SK-N-SH (cell line): ENCODE data around the gene TAB2. TPM values are rescaled to one million over a fixed set of nuclear protein-coding genes. Genes with fewer than 3 reads are reported as not detected.

Source experiments
- CTCF ChIA-PET: fragments of 300-600, 350-600 bp; formaldehyde crosslinking; extraction: SDS; loops from one replicate; lab custom pipeline; 2021; lab: Yijun Ruan, JAX
- POLR2A ChIA-PET: fragments of 350-600 bp; sonication (Branson Sonifier 250); formaldehyde crosslinking; extraction: SDS; loops from one replicate; lab custom pipeline; 2020; ENCODE audit warnings: antibody characterized with exemption, inconsistent platforms; lab: Yijun Ruan, JAX
- DNase-seq: peaks from one replicate; pipeline ENCODE4 v3.0.0; 2012
- H2AFZ ChIP-seq: fragments of 200-600 bp; sonication (generic); 2 replicates; pipeline ENCODE4 v1.8.1; 2016; ENCODE audit warnings: antibody characterized with exemption, mild to moderate bottlenecking, low read depth
- H3F3A ChIP-seq: fragments of 200-600 bp; sonication (generic); replicated peaks from 2 replicates; pipeline ENCODE3; 2016; ENCODE audit warnings: antibody characterized with exemption, mild to moderate bottlenecking; ENCODE audit not compliant: insufficient read depth
- H3K27ac ChIP-seq, 2 experiments: fragments of 200-500 bp in 1 of 2; fragments of 200-600 bp in 1 of 2; sonication (Bioruptor generic) in 1 of 2; sonication (generic), shearing (Covaris generic) in 1 of 2; 2 replicates each; pipeline versions ENCODE4 v1.5.1 to v1.6.1; 2014 to 2016; ENCODE audit warnings: low read depth in 2 of 2, inconsistent platforms in 1 of 2, low read length in 1 of 2, mild to moderate bottlenecking in 1 of 2, mixed read lengths in 1 of 2
- H3K27me3 ChIP-seq: fragments of 200-600 bp; sonication (generic), shearing (Covaris generic); 2 replicates; pipeline ENCODE4 v1.6.1; 2016; ENCODE audit warnings: mixed run types; ENCODE audit not compliant: insufficient read depth
- H3K36me3 ChIP-seq, 2 experiments: fragments of 200-500 bp in 1 of 2; fragments of 200-600 bp in 1 of 2; sonication (Bioruptor generic) in 1 of 2; sonication (generic) in 1 of 2; replicated peaks in 1 of 2; 2 replicates each; pipeline versions ENCODE3 to v1.5.1; 2014 to 2016; ENCODE audit warnings: low read length in 1 of 2, mild to moderate bottlenecking in 1 of 2; ENCODE audit not compliant: insufficient read depth in 2 of 2, control insufficient read depth in 1 of 2
- H3K4me1 ChIP-seq, 2 experiments: fragments of 200-500 bp in 1 of 2; fragments of 200-600 bp in 1 of 2; sonication (Bioruptor generic) in 1 of 2; sonication (generic), shearing (Covaris generic) in 1 of 2; 2 replicates each; pipeline versions ENCODE4 v1.5.1 to v1.6.1; 2014 to 2016; ENCODE audit warnings: low read depth in 1 of 2, low read length in 1 of 2, mixed run types in 1 of 2; ENCODE audit not compliant: insufficient read depth in 2 of 2, control insufficient read depth in 1 of 2
- H3K4me2 ChIP-seq: fragments of 200-600 bp; sonication (generic), shearing (Covaris generic); 2 replicates; pipeline ENCODE4 v1.6.1; 2017; ENCODE audit warnings: mixed run types
- H3K4me3 ChIP-seq, 2 experiments: fragments of 200-500 bp in 1 of 2; fragments of 200-600 bp in 1 of 2; sonication (Bioruptor generic) in 1 of 2; sonication (generic), shearing (Covaris generic) in 1 of 2; 2 replicates each; pipeline versions ENCODE4 v1.5.1 to v1.8.1; 2014 to 2016; ENCODE audit warnings: low read depth in 2 of 2, inconsistent platforms in 1 of 2, low read length in 1 of 2, mild to moderate bottlenecking in 1 of 2, mixed read lengths in 1 of 2, moderate library complexity in 1 of 2
- H3K79me2 ChIP-seq: fragments of 200-600 bp; sonication (generic); 2 replicates; pipeline ENCODE4 v1.8.1; 2017; ENCODE audit warnings: mild to moderate bottlenecking; ENCODE audit not compliant: insufficient read depth
- H3K9ac ChIP-seq: fragments of 200-600 bp; sonication (generic); 2 replicates; pipeline ENCODE4 v1.6.1; 2017; ENCODE audit warnings: mixed run types
- H3K9me2 ChIP-seq: fragments of 200-600 bp; sonication (generic); 2 replicates; pipeline ENCODE4 v1.6.1; 2017; ENCODE audit warnings: mixed run types
- H3K9me3 ChIP-seq: fragments of 200-600 bp; sonication (generic); 2 replicates; pipeline ENCODE4 v1.6.1; 2017; ENCODE audit warnings: mixed run types, mild to moderate bottlenecking, moderate library complexity
- H4K20me1 ChIP-seq: fragments of 200-600 bp; sonication (generic); 2 replicates; pipeline ENCODE4 v1.6.1; 2017; ENCODE audit warnings: mild to moderate bottlenecking, mixed run types; ENCODE audit not compliant: insufficient read depth
- EP300 ChIP-seq, 2 experiments: IDR thresholded peaks; 2 replicates each; pipeline versions ENCODE4 v1.4.0 to v1.6.1; 2012; ENCODE audit warnings: borderline replicate concordance in 1 of 2, low read depth in 1 of 2, low read length in 1 of 2
- GABPA ChIP-seq: IDR thresholded peaks from 2 replicates; pipeline ENCODE4 v1.4.0; 2012; ENCODE audit warnings: low read depth, mild to moderate bottlenecking
- GATA2 ChIP-seq: sonication (generic); formaldehyde crosslinking; IDR thresholded peaks from 2 replicates; pipeline ENCODE4 v1.5.0; 2020; ENCODE audit warnings: mild to moderate bottlenecking, missing genetic modification reagents
- MEF2A ChIP-seq: IDR thresholded peaks from 2 replicates; pipeline ENCODE4 v1.4.0; 2012; ENCODE audit warnings: low read depth, borderline replicate concordance
- REST ChIP-seq: IDR thresholded peaks from 2 replicates; pipeline ENCODE4 v1.6.1; 2012; ENCODE audit warnings: mild to moderate bottlenecking, low read depth, low read length, moderate library complexity
- SIN3A ChIP-seq: IDR thresholded peaks from 2 replicates; pipeline ENCODE4 v1.6.1; 2012; ENCODE audit warnings: low read depth, mild to moderate bottlenecking, low read length, moderate library complexity, borderline replicate concordance
- SMC3 ChIP-seq: IDR thresholded peaks from 2 replicates; pipeline ENCODE4 v1.6.1; 2012; ENCODE audit warnings: low read depth, low read length, improper control_type of control experiment
- TAF1 ChIP-seq: IDR thresholded peaks from 2 replicates; pipeline ENCODE4 v1.6.1; 2012; ENCODE audit warnings: low read depth, mild to moderate bottlenecking, low read length, moderate library complexity, borderline replicate concordance
- YY1 ChIP-seq: IDR thresholded peaks from 2 replicates; pipeline ENCODE4 v1.4.0; 2012; ENCODE audit warnings: low read depth, mild to moderate bottlenecking
- WGBS: methylation state at CpG from one replicate; pipeline ENCODE4 v1.1.6; 2017; ENCODE audit warnings: low lambda C conversion rate; 5-methylcytosine and 5-hydroxymethylcytosine counted together
- polyA plus RNA-seq, 3 experiments: library from polyadenylated mRNA; depleted of rRNA; stranded (reverse); fragments of >200 nt; gene quantifications; 2 replicates each; pipeline ENCODE4 v1.2.3, GENCODE V29; 2012

The TAB2 gene
- polyA plus RNA-seq, 1 of the 3 experiments (the other 2 are of a cell fraction), result 24.4 TPM

- 98% methylated on average over 6 of the region's 6 CpGs for WGBS
- H3K9ac ChIP-seq, result no peak overlapping the region
- peaks cover 58% of the 10 kb centered on the region for H4K20me1 ChIP-seq
- H3K4me1 ChIP-seq, result peaks cover 4 to 7% of the 10 kb centered on the region in 2 experiments; a peak in 2 of 4 replicates
- DNase-seq, result no peak
- CTCF ChIA-PET, result interaction anchor here (0.8 to 1.1 kb wide), 2 partner anchors 46 to 125 kb away, joined by 3 read pairs; no protein-coding TSS in a partner anchor
- H3K4me2 ChIP-seq, result no peak overlapping the region
- H3K4me3 ChIP-seq, result no peak overlapping the region
- peaks cover 96% of the 10 kb centered on the region for H3K79me2 ChIP-seq
- H3F3A ChIP-seq, result peaks cover 14% of the 10 kb centered on the region
- POLR2A ChIA-PET, result no interaction called here
- H3K27me3 ChIP-seq, result no peaks in the 10 kb centered on the region
- no peak overlapping the region for H3K27ac ChIP-seq
- H3K36me3 ChIP-seq, result peaks cover 15 to 44% of the 10 kb centered on the region in 2 experiments
- H3K9me3 ChIP-seq, result no peaks in the 10 kb centered on the region
- H2AFZ ChIP-seq, result no peak overlapping the region
- no peaks in the 10 kb centered on the region for H3K9me2 ChIP-seq
- TF ChIP-seq YY1, result no peak
- TF ChIP-seq REST, result no peak
- TF ChIP-seq TAF1, result no peak
- no peak for TF ChIP-seq GATA2
- TF ChIP-seq, all 33 proteins: peak for 0
Observed at GRCh38 chr6:149392093-149392492, 74.6 kb downstream of the TAB2 start.

GRCh38 chr6:149392535-149392934, 75.0 kb downstream of the TAB2 start:
- H3K27ac ChIP-seq, result no peak overlapping the region; a peak in 1 of 4 replicates
- H3K27me3 ChIP-seq, result no peaks in the 10 kb centered on the region
- no peaks in the 10 kb centered on the region for H3K9me3 ChIP-seq
- H2AFZ ChIP-seq, result no peak overlapping the region
- ChIA-PET POLR2A (no interaction called here), CTCF (interaction anchor here (0.8 kb wide), 1 partner anchor 47 kb away, joined by 3 read pairs; no protein-coding TSS in a partner anchor)
- no peaks in the 10 kb centered on the region for H3K9me2 ChIP-seq
- peaks cover 96% of the 10 kb centered on the region for H3K79me2 ChIP-seq
- H3F3A ChIP-seq, result peaks cover 14% of the 10 kb centered on the region
- no peak for DNase-seq
- H3K36me3 ChIP-seq, result peaks cover 17 to 48% of the 10 kb centered on the region in 2 experiments
- H4K20me1 ChIP-seq, result peaks cover 58% of the 10 kb centered on the region
- TF ChIP-seq EP300 (IDR thresholded peaks at IDR 0.05; ENCODE audit: borderline replicate concordance in 1 of 2, low read depth in 1 of 2, low read length in 1 of 2) (no peak), SMC3 (no peak), MEF2A (no peak), SIN3A (no peak), GABPA (no peak)
- no peak overlapping the region for H3K9ac ChIP-seq
- no peak overlapping the region for H3K4me3 ChIP-seq
- H3K4me1 ChIP-seq, result peaks cover 4 to 7% of the 10 kb centered on the region in 2 experiments; a peak in 2 of 4 replicates
- H3K4me2 ChIP-seq, result no peak overlapping the region
